ENCODE results near the gene MPLKIP.
A peak's percentile ranks its signal among the peaks of the same experiment; 100 is the strongest.
"Not testable (repeated sequence)": the region's sequence is repeated elsewhere in the genome, so short reads cannot be mapped to it uniquely, and the experiment has no call there.

Gene MPLKIP

DNA sequence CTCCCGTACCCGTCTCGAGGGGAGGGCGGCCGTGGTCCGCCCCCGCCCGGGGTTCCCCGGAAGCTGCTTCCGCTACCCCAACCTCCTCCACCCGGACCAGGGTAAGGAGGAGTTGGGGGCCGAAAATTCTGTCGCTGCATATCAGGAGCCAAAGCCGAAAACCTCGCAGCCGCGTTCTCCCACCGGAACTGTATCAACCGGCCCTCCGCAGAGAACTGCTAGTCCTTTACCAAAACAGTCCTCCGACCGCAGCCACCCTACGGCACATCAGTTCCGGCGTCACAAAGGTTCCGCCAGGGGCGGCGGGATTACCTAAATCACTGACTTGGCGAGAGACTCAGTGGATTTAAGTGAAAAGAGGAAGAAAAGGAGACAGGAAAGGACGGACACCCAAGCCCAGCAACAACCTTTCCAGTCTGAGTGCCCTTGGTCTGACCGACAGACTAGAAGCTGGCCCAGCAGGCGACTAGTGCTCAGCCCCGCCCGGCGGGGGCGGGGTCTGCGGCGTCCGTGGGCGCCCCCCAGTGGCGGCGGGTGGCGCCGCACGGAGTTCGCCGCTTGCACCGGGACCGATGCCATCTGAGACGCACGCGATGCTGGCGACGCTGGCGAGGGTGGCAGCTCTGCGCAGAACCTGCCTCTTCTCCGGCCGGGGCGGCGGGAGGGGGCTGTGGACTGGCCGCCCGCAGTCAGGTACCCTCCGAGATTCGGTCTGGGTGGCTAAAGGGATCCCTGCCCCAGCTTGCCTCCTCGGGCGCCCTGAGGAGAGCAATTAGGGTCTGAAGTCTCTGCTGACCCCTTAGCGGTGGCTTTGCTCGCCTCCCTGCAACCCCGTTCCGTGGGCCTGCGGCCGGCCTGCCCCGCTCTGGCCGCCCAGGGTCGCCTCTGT, at the start of gene MPLKIP, which contains the start of gene SUGCT:
Gene MPLKIP, minus strand, starts transcription at position 195 of the 889 bp plus-strand sequence. Its CDS starts 55 bp downstream, at position 140.
Gene SUGCT, plus strand, starts transcription at position 578 of the 889 bp plus-strand sequence.
- DNase-seq (ENCODE audit: low read depth), result peak; percentile 63

GRCh38 chr7:40182452-40182851, 48.0 kb upstream of the MPLKIP start:
- no peak for DNase-seq (ENCODE audit: low read depth)

- no peak for DNase-seq (ENCODE audit: low read depth)
Measured at GRCh38 chr7:40177071-40177470, 42.6 kb upstream of the MPLKIP start.

GRCh38 chr7:40175725-40176510, 41.5 kb upstream of the MPLKIP start:
- DNase-seq (ENCODE audit: low read depth), result no peak

GRCh38 chr7:40175256-40175655, 40.8 kb upstream of the MPLKIP start:
- DNase-seq (ENCODE audit: low read depth), result not testable (repeated sequence)

GRCh38 chr7:40173121-40173520, 38.7 kb upstream of the MPLKIP start:
- DNase-seq (ENCODE audit: low read depth), result not testable (repeated sequence)

GRCh38 chr7:40168266-40168665, 33.8 kb upstream of the MPLKIP start:
- DNase-seq (ENCODE audit: low read depth), result not testable (repeated sequence)

- DNase-seq (ENCODE audit: low read depth), result no peak
Measured at GRCh38 chr7:40167291-40167690, 32.9 kb upstream of the MPLKIP start.

DNA sequence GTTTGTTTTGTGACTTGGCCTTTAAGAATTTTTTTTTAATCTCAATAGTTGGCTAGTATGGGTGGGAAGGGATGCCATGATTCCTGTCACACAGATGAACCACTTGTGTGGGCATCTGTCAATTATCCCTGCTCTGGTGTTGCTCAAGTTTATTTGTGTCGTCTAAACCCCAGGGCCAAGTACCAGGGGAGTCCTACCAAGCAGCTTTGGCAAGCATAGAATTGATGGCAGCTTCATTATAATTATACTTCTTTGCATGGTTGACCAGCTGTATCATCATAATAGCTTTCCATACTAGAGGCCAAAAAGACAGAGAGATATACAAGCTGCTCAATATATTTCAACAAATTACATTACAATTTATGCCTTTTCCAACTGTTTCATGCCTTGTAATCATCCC, 30.8 kb upstream of the MPLKIP start:
- no peak for DNase-seq (ENCODE audit: low read depth)

DNA sequence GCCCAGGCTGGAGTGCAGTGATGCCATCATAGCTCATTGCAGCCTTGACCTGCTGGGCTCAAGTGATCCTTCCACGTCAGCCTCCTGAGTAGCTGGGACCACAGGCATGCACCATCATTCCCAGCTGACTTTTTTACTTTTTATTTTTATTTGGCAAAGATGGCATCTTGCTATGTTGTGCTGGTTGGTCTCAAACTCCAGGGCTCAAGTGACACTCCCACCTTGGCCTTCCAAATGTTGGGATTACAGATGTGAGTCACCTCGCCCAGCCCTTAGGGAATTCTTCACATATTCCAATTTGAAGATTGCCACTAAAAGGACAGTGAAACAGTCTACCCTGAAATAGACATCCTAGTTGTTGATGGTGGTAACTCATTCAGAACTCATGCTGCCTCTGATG, 28.1 kb upstream of the MPLKIP start:
- DNase-seq (ENCODE audit: low read depth), result no peak

- no peak for DNase-seq (ENCODE audit: low read depth)
Measured at GRCh38 chr7:40156988-40157387, 22.6 kb upstream of the MPLKIP start.

DNA sequence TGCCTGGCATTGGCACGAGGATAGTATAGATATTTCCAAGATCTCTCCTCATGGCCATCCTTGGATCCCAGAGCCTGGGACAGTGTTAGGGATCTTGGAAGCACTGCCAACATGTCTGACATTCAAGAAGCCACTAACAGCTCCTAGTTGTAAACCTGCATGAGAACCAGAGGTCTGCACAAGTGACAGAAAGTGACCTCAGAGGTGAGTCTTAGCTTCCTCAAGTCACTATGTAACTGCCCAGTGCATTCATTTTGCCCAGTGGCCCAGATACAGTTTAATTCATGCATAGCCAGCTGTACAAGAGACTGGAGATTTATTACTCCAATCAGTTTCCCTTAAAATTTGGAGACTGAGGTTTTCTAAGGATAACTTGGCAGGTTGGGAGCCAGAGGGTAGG, 17.1 kb upstream of the MPLKIP start:
- no peak for DNase-seq (ENCODE audit: low read depth)

DNA sequence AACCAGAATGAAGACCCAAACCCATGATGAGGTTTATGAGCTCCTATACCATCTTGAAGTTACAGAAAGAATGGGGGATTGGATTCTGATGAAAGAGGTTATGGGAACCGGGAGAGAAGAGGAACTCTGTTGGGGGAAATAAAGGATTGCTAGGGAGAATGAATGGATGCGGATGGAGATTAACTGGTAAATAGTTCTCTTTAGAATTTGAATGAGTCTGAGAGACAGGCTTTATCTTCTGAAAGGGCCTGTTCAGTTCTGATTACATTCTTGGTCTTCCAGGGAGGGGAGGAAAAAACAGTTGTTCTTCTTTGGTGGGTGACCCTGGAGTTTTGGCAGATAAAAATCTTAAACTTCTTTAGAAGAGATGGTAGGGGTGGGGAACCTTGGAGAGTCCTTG, 14.2 kb upstream of the MPLKIP start:
- DNase-seq (ENCODE audit: low read depth), result no peak

DNA sequence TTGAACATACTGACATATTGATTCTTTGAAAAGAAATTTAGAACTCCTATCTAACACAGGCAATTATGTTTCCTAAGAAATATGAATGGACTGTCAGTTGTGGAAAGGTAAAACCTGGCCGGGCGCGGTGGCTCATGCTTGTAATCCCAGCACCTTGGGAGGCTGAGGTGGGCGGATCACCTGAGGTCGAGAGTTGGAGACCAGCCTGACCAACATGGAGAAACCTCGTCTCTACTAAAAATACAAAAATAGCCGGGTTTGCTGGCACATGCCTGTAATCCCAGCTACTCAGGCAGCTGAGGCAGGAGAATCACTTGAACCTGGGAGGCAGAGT, 13.8 kb upstream of the MPLKIP start:
- not testable (repeated sequence) for DNase-seq (ENCODE audit: low read depth)

DNA sequence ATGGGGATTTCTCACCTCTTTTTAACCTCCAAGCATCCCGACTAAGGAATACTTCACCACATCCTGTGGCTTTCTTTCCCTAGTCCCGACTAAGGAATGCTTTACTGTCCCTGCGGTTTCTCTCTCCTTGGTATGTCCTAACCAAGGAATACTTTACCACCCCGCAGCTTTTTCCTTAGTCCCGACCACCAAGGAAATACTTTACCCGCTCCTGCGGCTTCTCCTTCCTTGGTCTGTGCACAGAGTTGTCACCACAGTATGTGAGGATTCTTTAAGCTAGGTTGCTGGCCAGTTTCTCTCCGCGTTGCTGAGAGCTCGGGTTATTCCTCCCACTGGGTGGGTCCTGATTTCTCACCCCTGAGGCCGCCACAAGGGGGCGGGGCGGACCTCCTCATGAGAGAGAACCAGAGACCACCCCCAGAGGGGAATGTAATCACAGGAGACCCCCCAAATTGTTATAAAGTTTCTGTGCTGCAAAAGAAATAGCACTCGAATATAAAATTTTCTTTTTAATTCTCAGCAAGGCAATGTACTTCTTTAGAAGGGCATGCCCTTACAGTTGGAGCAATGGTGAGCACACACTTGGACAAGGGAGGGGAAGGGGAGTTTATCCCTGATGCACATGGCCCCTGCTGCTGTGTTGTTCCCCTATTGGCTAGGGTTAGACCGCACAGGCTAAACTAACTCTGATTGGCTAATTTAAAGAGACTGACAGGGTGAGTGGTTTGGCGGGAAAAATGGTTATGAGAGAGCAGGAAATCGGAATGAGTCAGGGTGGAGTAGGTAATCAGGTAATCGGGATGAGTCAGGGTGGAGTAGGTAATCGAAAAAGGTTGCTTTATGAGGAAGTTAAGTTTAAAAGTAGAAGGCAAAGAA, 13.2 kb upstream of the MPLKIP start:
- DNase-seq (ENCODE audit: low read depth), result no peak

GRCh38 chr7:40145596-40146130, 11.2 kb upstream of the MPLKIP start:
- DNase-seq (ENCODE audit: low read depth), result not testable (repeated sequence)

DNA sequence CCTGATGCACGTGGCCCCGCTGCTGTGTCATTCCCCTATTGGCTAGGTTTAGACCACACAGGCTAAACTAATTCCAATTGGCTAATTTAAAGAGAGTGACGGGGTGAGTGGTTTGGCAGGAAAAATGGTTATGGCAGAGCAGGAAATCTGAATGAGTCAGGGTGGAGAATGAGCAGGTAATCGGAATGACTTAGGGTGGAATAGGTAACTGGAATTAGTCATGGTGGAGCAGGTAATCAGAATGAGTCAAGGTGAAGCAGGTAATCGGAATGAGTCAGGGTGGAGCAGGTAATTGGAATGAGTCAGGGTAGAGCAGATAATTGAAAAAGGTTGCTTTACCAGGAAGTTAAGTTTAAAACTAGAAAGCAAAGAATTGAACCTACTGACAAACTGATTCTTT, 7.5 kb upstream of the MPLKIP start:
- DNase-seq (ENCODE audit: low read depth), result not testable (repeated sequence)

GRCh38 chr7:40139891-40140290, 5.5 kb upstream of the MPLKIP start:
- not testable (repeated sequence) for DNase-seq (ENCODE audit: low read depth)

DNA sequence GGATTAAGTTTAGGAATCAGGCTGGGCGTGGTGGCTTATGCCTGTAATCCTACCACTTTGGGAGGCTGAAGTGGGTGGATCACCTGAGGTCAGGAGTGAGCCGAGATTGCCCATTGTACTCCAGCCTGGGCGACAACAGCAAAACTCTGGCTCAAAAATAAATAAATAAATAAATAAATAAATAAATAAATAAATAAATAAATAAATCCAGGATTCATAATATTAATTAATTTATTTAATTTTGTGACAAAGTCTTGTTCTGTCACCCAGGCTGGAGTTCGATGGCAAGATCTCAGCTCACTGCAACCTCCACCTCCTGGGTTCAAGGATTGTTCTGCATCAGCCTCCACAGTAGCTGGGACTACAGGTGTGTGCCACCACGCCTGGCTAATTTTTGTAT, 4.6 kb upstream of the MPLKIP start:
- DNase-seq (ENCODE audit: low read depth), result no peak

- no peak for DNase-seq (ENCODE audit: low read depth)
Measured at GRCh38 chr7:40137563-40137962, 3.1 kb upstream of the MPLKIP start.

DNA sequence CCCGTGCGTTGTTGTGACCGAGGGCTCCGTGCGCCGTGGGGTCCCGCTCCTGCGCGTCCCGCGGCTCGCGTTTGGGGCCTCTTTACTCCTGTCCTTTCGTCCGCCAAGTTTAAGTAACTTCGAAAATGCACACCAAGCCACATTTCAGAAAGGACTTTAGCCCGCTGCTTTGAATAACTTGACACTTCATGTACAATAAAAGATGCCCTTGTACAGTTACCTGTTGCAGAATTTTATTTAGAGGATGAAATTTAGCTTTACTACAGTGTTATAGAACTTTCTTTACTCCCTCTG, 842 bp upstream of the MPLKIP start:
- DNase-seq (ENCODE audit: low read depth), result no peak

All from CMK (cell line).